GM12891 (cell line): ENCODE data around the gene LRIF1.

ENCODE experiments used
- POLR2A ChIP-seq: IDR thresholded peaks from 2 replicates; pipeline ENCODE4 v1.6.1; 2011; ENCODE audit warnings: low read depth, low read length, control low read depth
- POLR2AphosphoS5 ChIP-seq: IDR thresholded peaks from 2 replicates; pipeline ENCODE4 v1.6.1; 2011; ENCODE audit warnings: low read depth, low read length, control low read depth
- POU2F2 ChIP-seq: IDR thresholded peaks from 2 replicates; pipeline ENCODE4 v1.6.1; 2011; ENCODE audit warnings: low read depth, mild to moderate bottlenecking, control low read depth, low read length, moderate library complexity
- SPI1 ChIP-seq: IDR thresholded peaks from 2 replicates; pipeline ENCODE4 v1.6.1; 2011; ENCODE audit warnings: low read depth, low read length, control low read depth
- TAF1 ChIP-seq: IDR thresholded peaks from 2 replicates; pipeline ENCODE4 v1.6.1; 2011; ENCODE audit warnings: low read depth, low read length, control low read depth

DNA sequence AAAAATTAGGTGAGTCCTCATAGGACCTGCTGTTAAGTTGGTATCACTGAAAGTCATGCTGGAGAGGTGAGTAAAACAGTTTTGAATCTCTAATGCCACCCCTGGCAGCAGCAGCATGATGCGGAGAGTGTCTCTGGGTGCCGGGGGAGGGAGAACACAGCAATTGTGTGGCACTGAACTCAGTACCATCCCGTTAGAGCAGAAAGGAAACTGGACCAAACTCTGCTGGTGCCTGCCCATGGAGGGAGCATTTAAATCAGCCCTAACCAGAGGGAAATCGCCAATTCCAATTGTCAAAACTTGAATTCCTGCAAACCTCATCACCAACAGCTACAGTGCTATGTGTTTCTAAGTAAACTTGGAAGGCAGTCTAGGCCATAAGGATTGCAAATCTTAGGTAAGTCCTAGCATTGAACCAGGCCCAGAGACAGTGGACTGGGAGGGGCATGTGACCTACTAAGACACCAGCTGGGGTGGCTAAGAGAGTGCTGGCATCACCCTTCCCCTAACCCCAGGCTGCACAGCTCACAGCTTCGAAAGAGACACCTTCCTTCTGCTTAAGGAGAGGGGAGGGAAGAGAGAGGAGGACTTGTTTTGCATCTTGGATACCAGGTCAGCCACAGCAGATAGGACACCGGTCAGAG lies 60.8 kb downstream of the LRIF1 start:
- TF ChIP-seq POLR2A = peak; percentile 55; the same call in 1 of the 2 replicates
- TF ChIP-seq POU2F2 = no peak
- TF ChIP-seq POLR2AphosphoS5 = peak; percentile 64
- no peak for TF ChIP-seq SPI1
- TF ChIP-seq TAF1 = no peak
